ENCODE measurements around the gene ZBTB20. TPM values are rescaled to one million over a fixed set of nuclear protein-coding genes. Genes with fewer than 3 reads are reported as not detected.
A peak's percentile ranks its signal among the peaks of the same experiment; 100 is the strongest.

Gene ZBTB20
- total and polyA plus RNA-seq, 7 donors: under 0.01 to 113 (median 58.6) TPM

GRCh38 chr3:114338651-114339357, 808.3 kb downstream of the ZBTB20 start:
- intact Hi-C loops (cut with DNase I): no loop called here
- no peaks in the 10 kb centered on the region for H3K27me3 ChIP-seq
- no peak overlapping the region for H3K27ac ChIP-seq
- no peak for TF ChIP-seq POLR2AphosphoS5 (IDR thresholded peaks at IDR 0.05)
- 93 to 94% methylated on average over 19 of the region's 19 CpGs for WGBS, 2 donors
- peaks cover 4 to 36% (median 6%) of the 10 kb centered on the region in 4 donors for H3K36me3 ChIP-seq
- no peak overlapping the region for H3K4me3 ChIP-seq
- peaks cover 0 to 6% (median 3%) of the 10 kb centered on the region in 4 donors for H3K4me1 ChIP-seq
- H3K9me3 ChIP-seq: no peaks in the 10 kb centered on the region
- no peak for DNase-seq

DNA sequence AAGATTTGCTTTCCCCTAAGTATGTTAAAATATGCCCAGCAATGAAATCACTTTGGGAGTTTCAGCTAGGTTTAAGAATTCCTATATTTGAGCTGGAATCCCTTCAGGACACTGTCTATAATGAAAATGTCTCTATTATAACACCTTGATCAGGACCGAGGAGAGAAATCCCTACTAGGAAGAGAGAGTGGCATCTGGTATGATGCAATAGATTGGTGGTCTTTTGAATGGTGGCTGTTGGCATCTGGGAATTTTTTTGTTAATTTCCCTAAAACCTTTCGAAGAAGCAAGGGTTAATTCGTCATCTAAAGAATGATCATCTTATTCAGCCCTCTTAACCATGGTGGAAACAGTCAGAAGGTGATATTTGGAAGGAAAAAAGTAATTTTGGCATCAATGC, 810.2 kb downstream of the ZBTB20 start:
- intact Hi-C loops (cut with DNase I): no loop called here
- Histone ChIP-seq H3K36me3 (peaks cover 3 to 32% (median 5%) of the 10 kb centered on the region in 4 donors), H3K27ac (no peak overlapping the region), H3K4me1 (peaks cover 0 to 6% (median 3%) of the 10 kb centered on the region in 4 donors), H3K4me3 (no peak overlapping the region), H3K9me3 (no peaks in the 10 kb centered on the region), H3K27me3 (no peaks in the 10 kb centered on the region)
- WGBS, 2 donors: 93 to 97% methylated on average over 3 of the region's 3 CpGs
- TF ChIP-seq CTCF (IDR thresholded peaks at IDR 0.05) (no peak), POLR2AphosphoS5 (IDR thresholded peaks at IDR 0.05) (no peak), EP300 (IDR thresholded peaks at IDR 0.05) (no peak), POLR2A (IDR thresholded peaks at IDR 0.05) (no peak)
- DNase-seq: no peak

GRCh38 chr3:114336122-114336697, 810.9 kb downstream of the ZBTB20 start:
- Histone ChIP-seq H3K36me3 (peaks cover 3 to 27% (median 5%) of the 10 kb centered on the region in 4 donors), H3K27ac (no peak overlapping the region), H3K27me3 (no peaks in the 10 kb centered on the region), H3K9me3 (no peaks in the 10 kb centered on the region), H3K4me1 (peaks cover 0 to 2% (median 0%) of the 10 kb centered on the region in 4 donors), H3K4me3 (no peak overlapping the region)
- intact Hi-C loops (cut with DNase I): no loop called here
- DNase-seq: no peak
- TF ChIP-seq POLR2AphosphoS5 (IDR thresholded peaks at IDR 0.05) (no peak), CTCF (IDR thresholded peaks at IDR 0.05) (peak in 1 of 4 experiments; percentile 19), POLR2A (IDR thresholded peaks at IDR 0.05) (no peak), EP300 (IDR thresholded peaks at IDR 0.05) (no peak)
- WGBS, 2 donors: 91 to 97% methylated on average over 1 of the region's 1 CpG

DNA sequence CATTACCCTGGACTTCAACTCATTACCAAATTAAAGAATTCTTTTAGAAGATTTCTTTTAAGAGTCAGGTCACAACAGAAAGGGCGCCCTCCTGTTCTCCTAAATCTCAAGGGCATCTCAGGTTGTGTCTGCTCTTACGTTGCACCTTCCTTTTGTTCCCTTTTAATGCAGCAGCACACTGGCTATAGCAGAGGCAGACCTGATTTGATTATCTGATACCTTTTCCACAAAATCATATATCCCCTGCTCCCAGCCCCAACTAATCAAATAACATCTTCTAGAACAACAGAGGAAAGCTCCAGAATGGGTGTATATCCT, 813.2 kb downstream of the ZBTB20 start:
- Histone ChIP-seq H3K27me3 (no peaks in the 10 kb centered on the region), H3K4me1 (no peaks in the 10 kb centered on the region), H3K4me3 (no peak overlapping the region), H3K36me3 (peaks cover under 1 to 11% (median 2%) of the 10 kb centered on the region in 4 donors), H3K9me3 (no peaks in the 10 kb centered on the region), H3K27ac (no peak overlapping the region)
- 95 to 99% methylated on average over 2 of the region's 2 CpGs for WGBS, 2 donors
- TF ChIP-seq POLR2AphosphoS5 (IDR thresholded peaks at IDR 0.05) (no peak), POLR2A (IDR thresholded peaks at IDR 0.05) (no peak), CTCF (IDR thresholded peaks at IDR 0.05) (no peak), EP300 (IDR thresholded peaks at IDR 0.05) (no peak)
- intact Hi-C loops (cut with DNase I): no loop called here
- DNase-seq: no peak

DNA sequence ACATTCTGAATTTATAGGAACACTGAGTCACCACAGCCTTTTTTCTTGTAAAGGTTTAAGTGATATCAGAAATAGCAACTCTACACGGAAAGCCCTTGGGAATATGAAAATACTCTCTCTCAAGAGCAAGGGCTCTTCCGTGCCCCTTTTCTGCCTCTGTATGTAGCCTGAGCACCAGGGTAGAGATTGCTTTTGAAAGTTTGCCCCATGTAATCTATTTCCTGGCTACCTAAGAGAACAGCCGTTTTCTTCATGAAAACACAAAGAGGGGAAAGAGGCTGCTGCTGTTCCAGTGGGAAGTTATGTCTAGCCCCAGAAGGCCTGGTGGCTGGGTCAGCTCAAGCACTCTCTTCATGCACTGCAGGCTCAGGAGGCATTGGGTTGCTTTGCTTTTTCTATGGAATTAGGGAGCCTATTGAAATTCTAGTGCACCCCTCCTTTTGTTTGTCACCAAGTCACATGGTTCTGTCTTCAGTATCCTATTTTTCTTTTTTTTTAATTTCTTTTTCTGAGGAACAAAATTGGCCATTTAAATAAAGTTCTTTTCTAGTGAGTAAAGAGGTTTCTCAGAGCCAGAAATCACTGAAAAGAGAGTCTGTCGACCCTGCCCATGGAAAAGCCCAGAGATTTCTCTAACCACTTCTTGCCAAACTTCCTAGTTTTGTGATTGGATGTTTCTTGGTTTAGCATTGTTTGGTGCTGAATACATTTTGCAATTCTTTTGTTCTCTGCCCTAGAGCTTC, 813.7 kb downstream of the ZBTB20 start:
- H3K4me1 ChIP-seq: no peaks in the 10 kb centered on the region
- WGBS, 2 donors: 76 to 88% methylated on average over 4 of the region's 4 CpGs

More for the DNA sequence above, 813.7 kb downstream of the ZBTB20 start:
- Histone ChIP-seq H3K9me3 (no peaks in the 10 kb centered on the region), H3K36me3 (peaks cover 0 to 6% (median 0%) of the 10 kb centered on the region in 4 donors), H3K27ac (no peak overlapping the region), H3K27me3 (no peaks in the 10 kb centered on the region), H3K4me3 (no peak overlapping the region)
- intact Hi-C loops (cut with DNase I): no loop called here
- TF ChIP-seq POLR2A (IDR thresholded peaks at IDR 0.05) (no peak), POLR2AphosphoS5 (IDR thresholded peaks at IDR 0.05) (no peak), CTCF (IDR thresholded peaks at IDR 0.05) (no peak), EP300 (IDR thresholded peaks at IDR 0.05) (no peak)
- DNase-seq: no peak
